ENCODE measurements around the gene MOB3B.
"Not testable (repeated sequence)": the region's sequence is repeated elsewhere in the genome, so short reads cannot be mapped to it uniquely, and the experiment has no call there.

The MOB3B gene

GRCh38 chr9:27475057-27475595 lies 54.5 kb downstream of the MOB3B start:
- no peak for DNase-seq (ENCODE audit: low read depth)

- no peak for DNase-seq (ENCODE audit: low read depth)
Measured at GRCh38 chr9:27474305-27474704, 55.3 kb downstream of the MOB3B start.

- no peak for DNase-seq (ENCODE audit: low read depth)
Measured at GRCh38 chr9:27473111-27473529, 56.5 kb downstream of the MOB3B start.

GRCh38 chr9:27472195-27472594 lies 57.4 kb downstream of the MOB3B start:
- no peak for DNase-seq (ENCODE audit: low read depth)

GRCh38 chr9:27471789-27472188 lies 57.8 kb downstream of the MOB3B start:
- no peak for DNase-seq (ENCODE audit: low read depth)

- no peak for DNase-seq (ENCODE audit: low read depth)
Measured at GRCh38 chr9:27471366-27471765, 58.2 kb downstream of the MOB3B start.

GRCh38 chr9:27470291-27470856 lies 59.2 kb downstream of the MOB3B start:
- DNase-seq (ENCODE audit: low read depth) = no peak

GRCh38 chr9:27469550-27469949 lies 60.1 kb downstream of the MOB3B start:
- DNase-seq (ENCODE audit: low read depth) = no peak

GRCh38 chr9:27468462-27469110 lies 61.0 kb downstream of the MOB3B start:
- no peak for DNase-seq (ENCODE audit: low read depth)

GRCh38 chr9:27468000-27468399 lies 61.6 kb downstream of the MOB3B start:
- no peak for DNase-seq (ENCODE audit: low read depth)

- no peak for DNase-seq (ENCODE audit: low read depth)
Measured at GRCh38 chr9:27467486-27467885, 62.1 kb downstream of the MOB3B start.

- not testable (repeated sequence) for DNase-seq (ENCODE audit: low read depth)
Measured at GRCh38 chr9:27466516-27466915, 63.1 kb downstream of the MOB3B start.

- not testable (repeated sequence) for DNase-seq (ENCODE audit: low read depth)
Measured at GRCh38 chr9:27464950-27465349, 64.7 kb downstream of the MOB3B start.

GRCh38 chr9:27462846-27463245 lies 66.8 kb downstream of the MOB3B start:
- DNase-seq (ENCODE audit: low read depth) = no peak

- no peak for DNase-seq (ENCODE audit: low read depth)
Measured at GRCh38 chr9:27462434-27462833, 67.2 kb downstream of the MOB3B start.

GRCh38 chr9:27460226-27461023 lies 69.2 kb downstream of the MOB3B start:
- DNase-seq (ENCODE audit: low read depth) = no peak

GRCh38 chr9:27457445-27457844 lies 72.2 kb downstream of the MOB3B start:
- DNase-seq (ENCODE audit: low read depth) = no peak

GRCh38 chr9:27453860-27454553 lies 75.6 kb downstream of the MOB3B start:
- DNase-seq (ENCODE audit: low read depth) = no peak

- no peak for DNase-seq (ENCODE audit: low read depth)
Measured at GRCh38 chr9:27451207-27451797, 78.3 kb downstream of the MOB3B start.

- no peak for DNase-seq (ENCODE audit: low read depth)
Measured at GRCh38 chr9:27450752-27451151, 78.9 kb downstream of the MOB3B start.

GRCh38 chr9:27448356-27448755 lies 81.3 kb downstream of the MOB3B start:
- DNase-seq (ENCODE audit: low read depth) = not testable (repeated sequence)

All from activated T-helper 9 cell treated with anti-CD3 and anti-CD28 coated beads, Interleukin-2, amount 50 U/mL, for 16 hours (primary cell).